NCI-H2227 (cell line): Measurements from ENCODE around the gene WDR3.

Source experiments
- DNase-seq: peaks from one replicate; lab custom pipeline; 2025; ENCODE audit not compliant: unreplicated experiment; lab: John Stamatoyannopoulos, UW

Gene WDR3

GRCh38 chr1:117942293-117942692 is 12.8 kb downstream of the WDR3 start:
- DNase-seq = no peak

DNA sequence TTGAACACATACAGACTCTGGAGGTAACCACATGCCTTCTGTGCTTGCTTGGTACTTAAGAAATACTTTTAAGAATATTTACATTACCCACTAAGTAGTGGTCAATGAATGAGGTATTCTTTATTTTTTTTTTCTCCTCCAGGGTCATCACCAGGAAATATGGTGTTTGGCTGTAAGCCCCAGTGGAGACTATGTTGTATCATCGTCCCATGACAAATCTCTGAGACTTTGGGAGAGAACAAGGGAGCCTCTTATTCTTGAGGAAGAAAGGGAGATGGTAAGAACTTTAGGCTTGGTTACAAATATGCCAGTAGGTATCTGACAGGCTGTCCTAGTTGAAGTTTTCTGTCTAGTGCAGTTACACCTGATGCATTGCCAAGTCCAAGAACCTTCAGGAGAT is 22.8 kb downstream of the WDR3 start:
- no peak for DNase-seq

- DNase-seq = no peak
These were observed 29.8 kb downstream of the WDR3 start for GRCh38 chr1:117959364-117959763.

- DNase-seq = no peak
These were observed 34.9 kb downstream of the WDR3 start for GRCh38 chr1:117964290-117965038.

- DNase-seq = no peak
These were observed 37.9 kb downstream of the WDR3 start for GRCh38 chr1:117967477-117967876.

GRCh38 chr1:117967881-117968280 is 38.3 kb downstream of the WDR3 start:
- no peak for DNase-seq

GRCh38 chr1:117970252-117970651 is 40.7 kb downstream of the WDR3 start:
- no peak for DNase-seq

DNA sequence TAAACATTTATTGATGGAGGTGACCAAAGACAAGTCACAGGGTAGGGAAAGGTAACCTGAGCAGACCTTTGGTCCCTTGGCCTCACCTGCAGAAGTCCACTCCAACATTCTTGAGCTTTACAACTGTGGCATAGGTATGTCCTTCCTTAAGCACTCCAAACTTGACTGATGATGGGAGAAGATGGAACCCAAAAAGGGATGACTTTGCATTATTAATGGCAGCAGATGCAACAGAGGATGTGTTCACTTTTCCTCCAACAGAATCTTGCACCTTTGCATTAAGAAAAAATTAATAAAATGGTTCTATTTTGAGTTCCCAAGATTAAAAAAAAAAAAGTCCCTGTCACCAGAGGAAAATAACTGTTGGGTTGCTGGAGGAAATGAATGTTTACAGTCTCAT is 42.2 kb downstream of the WDR3 start:
- DNase-seq = no peak

DNA sequence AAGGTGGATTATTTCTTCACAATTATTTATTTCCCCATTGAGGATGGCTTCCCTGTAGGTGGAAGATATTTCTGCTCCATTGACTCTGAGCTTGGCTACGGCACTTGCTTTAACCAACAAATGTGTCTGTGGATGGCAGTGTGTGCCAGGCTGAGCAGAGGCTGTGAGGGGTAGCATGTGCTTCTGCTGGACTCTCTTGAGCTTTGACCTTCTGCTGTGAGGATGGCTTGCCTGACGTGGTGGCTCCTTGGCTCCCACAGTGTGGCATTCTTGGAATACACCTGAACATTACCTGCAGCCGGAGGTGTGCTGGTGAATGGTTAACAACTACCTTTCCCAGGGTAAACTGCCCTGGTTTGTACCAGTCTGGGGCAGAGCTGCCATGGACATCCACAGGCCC is 46.8 kb downstream of the WDR3 start:
- DNase-seq = no peak

GRCh38 chr1:117981455-117982192 is 52.1 kb downstream of the WDR3 start:
- DNase-seq = no peak

DNA sequence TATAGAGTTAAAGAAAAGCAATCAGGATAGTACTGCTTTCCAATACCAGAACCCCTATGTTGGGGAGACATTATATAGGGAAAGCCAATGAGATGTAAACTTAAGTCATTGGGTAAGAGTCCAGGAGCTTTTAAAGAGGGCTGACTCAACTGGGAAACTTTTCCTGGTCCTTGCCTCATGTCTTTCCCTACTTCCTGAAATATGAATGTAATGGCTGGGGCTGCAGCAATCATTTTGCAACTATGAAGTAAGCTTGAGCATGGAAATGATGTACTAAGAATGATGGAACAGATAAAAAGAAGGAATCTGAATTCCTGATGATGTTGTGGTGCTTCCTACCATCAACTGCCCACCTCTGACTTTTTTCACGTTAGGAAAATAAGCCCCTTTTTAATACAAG is 55.7 kb downstream of the WDR3 start:
- no peak for DNase-seq

DNA sequence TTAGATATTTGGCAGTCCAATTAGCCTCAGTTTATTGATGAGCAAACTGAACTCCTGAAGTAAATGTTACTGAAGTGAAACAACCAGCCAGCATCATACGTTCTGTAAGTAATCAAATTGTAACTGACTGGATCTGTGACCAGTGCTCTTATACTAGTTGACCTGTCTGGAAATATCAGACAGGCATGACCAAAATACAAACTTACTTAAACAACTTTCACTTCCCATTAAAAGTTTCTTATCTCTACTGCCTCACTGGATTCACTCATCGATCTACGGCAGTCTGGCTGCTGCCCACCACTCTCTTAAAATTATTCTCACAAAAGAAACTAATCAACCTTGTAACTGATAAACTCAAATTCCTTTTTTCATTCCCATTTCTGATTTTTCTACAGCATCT is 56.4 kb downstream of the WDR3 start:
- DNase-seq = no peak

DNA sequence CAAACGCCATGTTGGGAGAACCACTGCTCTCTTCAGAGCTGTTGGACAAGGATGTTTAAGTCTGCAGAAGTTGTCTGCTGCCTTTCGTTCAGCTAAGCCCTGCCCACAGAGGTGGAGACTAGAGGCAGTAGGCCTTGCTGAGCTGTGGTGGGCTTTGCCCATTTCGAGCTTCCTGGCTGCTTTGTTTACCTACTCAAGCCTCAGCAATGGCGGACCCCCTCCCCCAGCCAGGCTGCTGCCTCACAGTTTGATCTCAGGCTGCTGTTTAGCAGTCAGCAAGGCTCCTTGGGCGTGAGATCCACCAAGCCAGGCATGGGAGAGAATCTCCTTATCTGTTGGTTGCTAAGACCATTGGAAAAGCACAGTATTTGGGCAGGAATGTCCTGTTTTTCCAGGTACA is 74.8 kb downstream of the WDR3 start:
- no peak for DNase-seq

DNA sequence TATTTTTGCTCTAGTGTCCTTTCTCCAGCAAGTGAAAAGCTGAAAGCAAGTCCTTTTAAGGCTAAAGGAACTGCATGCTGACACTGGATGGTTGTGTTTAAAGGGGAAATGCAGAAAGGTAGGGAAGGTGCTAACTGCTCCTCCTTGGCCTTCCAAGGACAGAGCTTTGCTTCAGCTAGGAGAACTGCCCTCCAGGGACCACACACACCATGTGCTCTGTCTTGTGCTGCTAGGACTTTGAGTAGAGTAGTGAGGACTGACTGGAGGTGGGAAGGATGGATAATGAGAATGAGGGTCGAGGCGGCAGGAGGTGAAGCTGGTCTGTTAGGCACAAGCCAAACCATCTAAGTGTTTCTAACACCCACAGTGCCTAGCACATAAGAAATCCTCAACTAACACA is 77.9 kb downstream of the WDR3 start:
- no peak for DNase-seq

DNA sequence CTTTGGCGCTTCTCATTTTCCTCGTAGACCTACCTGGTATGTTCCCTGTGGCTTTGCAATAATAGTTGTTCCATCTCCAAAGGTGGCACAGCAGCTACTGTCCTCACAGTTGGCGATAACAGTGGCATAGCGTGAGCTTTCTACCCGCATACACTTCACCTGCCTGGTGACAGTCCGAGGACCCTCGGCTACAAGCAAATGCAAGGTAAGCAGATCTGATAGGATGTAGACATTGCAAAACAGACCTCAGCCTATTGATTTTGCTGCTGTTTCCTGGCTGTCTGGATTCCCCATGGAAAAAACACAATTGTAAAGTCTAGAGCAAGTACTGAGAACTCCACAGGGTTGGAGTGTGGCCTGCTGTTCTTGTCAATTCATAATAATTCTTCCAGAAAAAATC is 78.5 kb downstream of the WDR3 start:
- DNase-seq = no peak

- DNase-seq = no peak
These were observed 83.1 kb downstream of the WDR3 start for GRCh38 chr1:118012515-118013124.

- no peak for DNase-seq
These were observed 83.8 kb downstream of the WDR3 start for GRCh38 chr1:118013336-118013735.

- no peak for DNase-seq
These were observed 84.4 kb downstream of the WDR3 start for GRCh38 chr1:118013938-118014337.
